Measurements from ENCODE around the gene ARL4C. TPM values are rescaled to one million over a fixed set of nuclear protein-coding genes. Genes with fewer than 3 reads are reported as not detected.
A peak's percentile ranks its signal among the peaks of the same experiment; 100 is the strongest.

ARL4C gene
- total RNA-seq, 1 donor from 2014 or later: 17.4 TPM

DNA sequence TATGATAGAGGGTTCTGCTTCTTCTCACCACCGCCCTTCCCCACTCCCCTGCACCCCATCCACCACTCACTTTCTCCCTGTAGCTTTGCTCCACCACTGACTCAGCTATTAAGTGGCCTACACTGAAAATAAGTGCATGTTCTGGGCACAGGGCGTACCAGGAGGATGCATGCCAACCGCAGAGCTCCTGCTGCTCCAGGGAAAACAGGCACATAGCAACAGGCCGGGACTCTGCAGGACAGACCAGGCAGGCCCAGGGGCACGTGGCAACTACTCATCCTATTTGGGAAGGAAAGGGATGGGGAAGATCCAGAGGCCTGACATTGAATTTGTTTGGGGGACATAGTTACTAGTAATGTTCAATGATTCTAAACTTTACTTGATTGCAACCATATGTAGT, 28.4 kb downstream of the ARL4C start:
- no peak overlapping the region for H3K4me3 ChIP-seq
- H3K36me3 ChIP-seq: no peaks in the 10 kb centered on the region
- no peak overlapping the region for H3K27ac ChIP-seq
- TF ChIP-seq POLR2A (IDR thresholded peaks at IDR 0.05) (no peak), POLR2AphosphoS5 (IDR thresholded peaks at IDR 0.05; ENCODE audit: insufficient read depth in 1 of 2, low read depth in 1 of 2) (peak in 1 of 2 donors; percentile 42), CTCF (IDR thresholded peaks at IDR 0.05) (no peak)
- no peaks in the 10 kb centered on the region for H3K9me3 ChIP-seq
- H3K4me1 ChIP-seq: peaks cover 17% of the 10 kb centered on the region
- no peak for DNase-seq (ENCODE audit: extremely low spot score in 2 of 2)
- intact Hi-C loops (cut with DNase I): no loop called here
- no peaks in the 10 kb centered on the region for H3K27me3 ChIP-seq

- Histone ChIP-seq H3K27ac (no peak overlapping the region), H3K27me3 (no peaks in the 10 kb centered on the region), H3K4me3 (no peak overlapping the region), H3K9me3 (no peaks in the 10 kb centered on the region), H3K4me1 (peaks cover 17% of the 10 kb centered on the region), H3K36me3 (no peaks in the 10 kb centered on the region)
- intact Hi-C loops (cut with DNase I): no loop called here
- no peak for TF ChIP-seq POLR2A (IDR thresholded peaks at IDR 0.05)
- DNase-seq (ENCODE audit: extremely low spot score in 2 of 2): no peak
These were observed 29.6 kb downstream of the ARL4C start for GRCh38 chr2:234467289-234467688.

GRCh38 chr2:234464291-234464645, 32.6 kb downstream of the ARL4C start:
- intact Hi-C loops (cut with DNase I): no loop called here
- H3K4me1 ChIP-seq: peaks cover 17% of the 10 kb centered on the region
- no peaks in the 10 kb centered on the region for H3K9me3 ChIP-seq
- DNase-seq (ENCODE audit: extremely low spot score in 2 of 2): no peak
- no peak overlapping the region for H3K4me3 ChIP-seq
- H3K36me3 ChIP-seq: no peaks in the 10 kb centered on the region
- no peaks in the 10 kb centered on the region for H3K27me3 ChIP-seq
- TF ChIP-seq CTCF (IDR thresholded peaks at IDR 0.05) (no peak), POLR2AphosphoS5 (IDR thresholded peaks at IDR 0.05; ENCODE audit: insufficient read depth in 1 of 2, low read depth in 1 of 2) (no peak), POLR2A (IDR thresholded peaks at IDR 0.05) (no peak)
- no peak overlapping the region for H3K27ac ChIP-seq

DNA sequence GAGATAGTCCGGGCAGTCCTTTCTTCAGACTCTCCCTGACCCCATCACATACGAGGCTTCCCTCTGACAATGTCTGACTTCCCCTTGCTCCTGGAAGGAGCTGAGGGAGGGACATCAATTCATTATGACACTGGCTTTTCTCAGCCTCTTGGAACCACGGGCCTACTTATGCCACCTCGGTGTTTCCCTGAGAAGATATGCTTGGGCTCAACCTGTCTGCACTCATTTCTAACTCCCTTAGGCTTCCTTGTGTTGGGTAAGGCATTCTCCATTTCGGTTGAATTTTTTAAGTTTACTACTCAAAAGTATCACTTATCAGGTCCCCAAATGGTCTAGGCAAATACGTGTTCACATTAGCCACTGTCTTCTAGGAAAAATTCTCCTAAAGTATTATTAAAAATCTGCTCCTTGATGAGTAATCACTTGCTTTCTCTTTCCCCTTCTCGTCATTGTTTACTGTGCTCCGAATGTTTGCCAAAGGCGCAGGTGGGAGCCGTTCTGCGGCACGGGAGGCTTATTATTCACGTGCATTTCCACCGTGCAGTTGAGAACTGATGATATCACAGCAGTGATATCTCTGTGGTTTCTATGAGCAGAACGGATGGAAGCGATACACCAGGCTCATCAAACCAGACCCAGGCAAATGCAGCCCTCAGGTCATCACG, 33.1 kb downstream of the ARL4C start:
- no peaks in the 10 kb centered on the region for H3K27me3 ChIP-seq
- H3K9me3 ChIP-seq: no peaks in the 10 kb centered on the region
- no peak overlapping the region for H3K27ac ChIP-seq
- H3K36me3 ChIP-seq: no peaks in the 10 kb centered on the region
- peaks cover 12% of the 10 kb centered on the region for H3K4me1 ChIP-seq
- intact Hi-C loops (cut with DNase I): no loop called here
- H3K4me3 ChIP-seq: no peak overlapping the region
- TF ChIP-seq POLR2A (IDR thresholded peaks at IDR 0.05): no peak
- TF ChIP-seq CTCF (IDR thresholded peaks at IDR 0.05): no peak
- TF ChIP-seq POLR2AphosphoS5 (IDR thresholded peaks at IDR 0.05; ENCODE audit: insufficient read depth in 1 of 2, low read depth in 1 of 2): peak in 1 of 2 donors; percentile 52
- no peak for DNase-seq (ENCODE audit: extremely low spot score in 2 of 2)

DNA sequence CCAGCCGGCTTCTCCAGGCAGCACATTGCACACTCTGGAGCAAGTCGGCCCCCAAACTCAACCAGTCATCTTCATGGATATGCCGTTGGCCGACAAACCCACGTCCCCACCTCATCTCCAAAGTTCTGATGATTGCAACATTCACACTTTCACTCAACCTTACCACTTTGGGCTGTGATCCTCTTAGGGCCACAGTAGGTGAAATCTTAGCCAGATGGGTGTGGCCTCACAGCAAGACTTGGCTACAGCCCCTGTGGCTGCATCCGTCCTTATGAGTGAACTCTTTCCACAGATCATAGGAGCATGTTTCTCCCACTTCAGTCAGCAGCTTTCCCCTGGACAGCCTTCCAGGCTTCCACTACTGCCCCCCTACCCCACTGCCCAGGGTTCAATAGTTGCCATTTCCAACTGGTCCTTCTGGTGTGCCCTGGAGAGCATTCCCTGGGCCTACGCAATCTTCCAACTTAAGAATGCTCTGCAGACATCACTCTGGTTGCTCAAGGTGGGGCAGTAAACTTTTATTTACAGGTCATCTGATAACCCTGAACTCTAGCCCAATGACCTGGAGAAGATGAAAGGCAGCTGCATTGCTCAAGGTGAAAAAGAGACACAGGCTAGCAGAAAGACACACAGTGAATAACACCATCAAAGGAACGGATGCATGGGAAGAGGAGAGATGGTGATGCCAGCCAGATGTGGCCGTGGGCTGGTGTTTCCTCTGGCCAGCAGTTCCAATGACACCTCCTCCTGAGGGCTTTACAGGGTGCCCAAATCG, 34.5 kb downstream of the ARL4C start:
- Histone ChIP-seq H3K27me3 (no peaks in the 10 kb centered on the region), H3K4me1 (no peaks in the 10 kb centered on the region), H3K27ac (no peak overlapping the region), H3K36me3 (no peaks in the 10 kb centered on the region), H3K9me3 (no peaks in the 10 kb centered on the region), H3K4me3 (no peak overlapping the region)
- DNase-seq (ENCODE audit: extremely low spot score in 2 of 2): no peak
- intact Hi-C loops (cut with DNase I): no loop called here
- TF ChIP-seq POLR2AphosphoS5 (IDR thresholded peaks at IDR 0.05; ENCODE audit: insufficient read depth in 1 of 2, low read depth in 1 of 2) (no peak), POLR2A (IDR thresholded peaks at IDR 0.05) (no peak), CTCF (IDR thresholded peaks at IDR 0.05) (no peak)
